ENCODE measurements around the gene GALNT17. TPM values are rescaled to one million over a fixed set of nuclear protein-coding genes. Genes with fewer than 3 reads are reported as not detected.
A peak's percentile ranks its signal among the peaks of the same experiment; 100 is the strongest.

The GALNT17 gene
- 10 to 100 TPM in 5 of 8 experiments, 1 to 10 TPM in 1, not detected in 2; 3.2 to 85.6 (median 17.2) TPM for total RNA-seq

DNA sequence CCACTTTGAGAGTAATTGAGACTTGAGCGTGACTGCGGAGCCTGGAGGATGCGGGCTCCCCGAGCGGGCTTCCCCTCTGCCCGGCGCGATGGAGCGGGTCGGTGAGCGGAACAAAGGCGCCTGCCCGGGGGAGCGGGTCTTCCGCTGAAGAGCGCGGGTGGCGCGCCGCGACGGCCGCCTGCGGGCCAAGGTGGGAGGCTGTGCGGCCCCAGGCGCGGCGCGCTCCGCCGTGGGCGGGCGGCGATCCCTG lies at the start of gene GALNT17:
Gene GALNT17, plus strand, starts transcription at position 18 of the 250 bp plus-strand sequence.
- peak within 1 kb of the TSS; percentile 35 to 78 for H3K27ac ChIP-seq
- peak in 4 of 8 experiments; percentile 6 to 15 (median 12) for ATAC-seq (replicated peaks in 6 of 8)
- whole genome bisulfite sequencing, 10 experiments: 3% methylated on average over 8 of the region's 34 CpGs; no CpG with 5 or more reads in 9 of the 10 experiments

DNA sequence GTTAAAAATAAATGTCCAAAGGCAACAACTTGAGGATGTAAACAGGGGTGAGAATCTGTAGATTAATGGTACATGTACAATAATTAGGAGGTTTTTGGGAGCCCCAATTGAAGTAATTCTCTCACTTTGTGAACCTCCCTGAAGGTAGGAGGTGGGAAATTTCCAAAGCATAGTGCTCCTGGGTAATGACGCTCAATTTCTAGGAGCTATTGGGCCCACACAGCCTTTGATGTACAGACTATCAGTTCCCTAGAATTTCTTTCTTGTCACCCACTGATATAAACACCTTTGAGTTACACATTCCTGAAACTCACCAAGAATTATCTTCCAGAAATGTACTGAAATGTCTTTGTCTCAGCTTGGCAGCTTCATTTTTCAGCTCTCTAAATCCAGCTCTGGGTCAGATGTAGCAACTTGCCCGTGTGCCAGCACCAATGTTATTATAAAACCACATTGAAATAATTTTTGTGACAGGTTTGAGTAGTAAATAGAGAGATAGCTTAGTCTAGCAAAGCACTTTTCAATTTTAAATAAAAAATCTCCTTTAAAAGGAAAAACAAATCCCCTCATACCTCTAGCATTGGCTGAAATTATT lies 36.6 kb upstream of the GALNT17 start:
- WGBS, 10 experiments: 0 to 100% (median 73%) methylated on average over 1 to 2 of the region's 2 CpGs; no CpG with 5 or more reads in 2 of the 10 experiments
- in situ Hi-C loops (cut with MboI; ENCODE audit: low pct_unique_long_range_greater_than_20kb in 2 of 9, low sequenced_read_pairs in 9 of 9, unreplicated experiment in 9 of 9): no loop called here
- no peak overlapping the region for H3K4me3 ChIP-seq
- no peak overlapping the region for H3K27ac ChIP-seq
- ATAC-seq (replicated peaks in 6 of 8): no peak
- no peaks in the 10 kb centered on the region for H3K4me1 ChIP-seq (replicated peaks in 1 of 2)

More for the DNA sequence above, at the start of gene GALNT17:
- Histone ChIP-seq H3K4me3 (peak within 1 kb of the TSS; percentile 59 to 71 (median 61)), H3K4me1 (replicated peaks in 1 of 2) (peaks cover 6 to 12% of the 10 kb centered on the region in 2 donors)
- in situ Hi-C loops (cut with MboI; ENCODE audit: low pct_unique_long_range_greater_than_20kb in 2 of 9, low sequenced_read_pairs in 9 of 9, unreplicated experiment in 9 of 9): no loop called here

DNA sequence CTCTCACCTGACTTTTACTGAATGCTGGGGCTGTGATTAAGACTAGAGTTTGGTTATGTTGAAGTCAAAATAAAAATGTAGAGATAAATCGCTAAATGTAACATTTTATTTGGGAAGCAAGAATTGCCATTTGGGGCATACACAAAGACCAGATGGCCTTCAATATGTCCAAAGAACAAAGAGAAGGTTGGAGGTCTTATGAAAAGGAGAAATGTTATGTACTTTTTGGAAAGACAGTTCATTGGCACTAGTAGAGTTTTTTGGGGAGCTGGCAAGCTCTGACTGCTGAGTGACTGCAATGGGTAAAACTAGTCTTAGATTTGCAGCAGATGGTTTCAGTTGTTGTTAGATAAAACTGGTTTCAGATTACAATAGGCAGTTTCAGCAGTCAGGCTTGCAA lies 35.6 kb upstream of the GALNT17 start:
- WGBS, 10 experiments: 0 to 100% (median 95%) methylated on average over 1 of the region's 1 CpG; no CpG with 5 or more reads in 2 of the 10 experiments
- Histone ChIP-seq H3K4me1 (replicated peaks in 1 of 2) (no peaks in the 10 kb centered on the region), H3K4me3 (no peak overlapping the region), H3K27ac (no peak overlapping the region)
- in situ Hi-C loops (cut with MboI; ENCODE audit: low pct_unique_long_range_greater_than_20kb in 2 of 9, low sequenced_read_pairs in 9 of 9, unreplicated experiment in 9 of 9): no loop called here
- ATAC-seq (replicated peaks in 6 of 8): no peak

DNA sequence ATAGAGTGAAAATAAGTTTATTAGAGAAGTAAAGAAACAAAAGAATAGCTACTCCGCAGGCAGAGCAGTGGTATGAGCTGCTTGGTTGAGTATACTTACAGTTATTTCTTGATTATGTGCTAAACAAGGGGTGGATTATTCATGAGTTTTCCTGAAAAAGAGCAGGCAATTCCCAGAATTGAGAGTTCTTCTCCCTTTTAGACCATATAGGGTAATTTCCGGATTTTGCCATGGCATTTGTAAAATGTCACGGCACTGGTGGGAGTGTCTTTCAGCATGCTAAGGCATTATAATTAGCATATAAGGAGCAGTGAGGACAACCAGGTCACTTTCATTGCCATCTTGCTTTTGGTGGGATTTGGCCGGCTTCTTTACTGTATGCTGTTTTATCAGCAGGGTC lies 25.7 kb upstream of the GALNT17 start:
- in situ Hi-C loops (cut with MboI; ENCODE audit: low pct_unique_long_range_greater_than_20kb in 2 of 9, low sequenced_read_pairs in 9 of 9, unreplicated experiment in 9 of 9): no loop called here
- H3K4me1 ChIP-seq (replicated peaks in 1 of 2): no peaks in the 10 kb centered on the region
- 9 to 100% (median 93%) methylated on average over 1 to 4 of the region's 4 CpGs; no CpG with 5 or more reads in 1 of the 10 experiments for WGBS, 10 experiments
- ATAC-seq (replicated peaks in 6 of 8): no peak
- no peak overlapping the region for H3K27ac ChIP-seq
- H3K4me3 ChIP-seq: no peak overlapping the region

DNA sequence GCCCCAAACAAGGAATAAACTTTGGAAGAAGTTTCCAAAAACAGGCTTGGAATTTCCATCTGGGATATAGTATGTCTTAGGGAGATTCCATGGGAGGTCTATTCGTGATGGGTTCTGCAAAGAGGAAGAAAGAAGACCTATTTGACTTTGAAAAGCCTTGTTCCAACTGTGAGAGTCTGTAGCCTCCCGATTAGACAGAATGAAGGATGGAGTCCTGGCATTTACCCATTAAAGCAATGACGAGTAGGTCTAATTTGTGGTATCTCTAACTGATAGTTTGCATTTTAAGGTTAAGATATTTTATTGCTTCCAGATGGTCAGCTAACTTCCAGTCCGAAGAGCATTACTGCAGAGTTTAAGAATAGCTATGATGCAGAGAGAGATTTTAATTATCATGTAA lies 19.5 kb upstream of the GALNT17 start:
- 0 to 37% (median 6%) methylated on average over 1 to 4 of the region's 4 CpGs; no CpG with 5 or more reads in 3 of the 10 experiments for WGBS, 10 experiments
- H3K4me1 ChIP-seq (replicated peaks in 1 of 2): peaks cover 3 to 15% of the 10 kb centered on the region in 2 donors
- in situ Hi-C loops (cut with MboI; ENCODE audit: low pct_unique_long_range_greater_than_20kb in 2 of 9, low sequenced_read_pairs in 9 of 9, unreplicated experiment in 9 of 9): no loop called here

DNA sequence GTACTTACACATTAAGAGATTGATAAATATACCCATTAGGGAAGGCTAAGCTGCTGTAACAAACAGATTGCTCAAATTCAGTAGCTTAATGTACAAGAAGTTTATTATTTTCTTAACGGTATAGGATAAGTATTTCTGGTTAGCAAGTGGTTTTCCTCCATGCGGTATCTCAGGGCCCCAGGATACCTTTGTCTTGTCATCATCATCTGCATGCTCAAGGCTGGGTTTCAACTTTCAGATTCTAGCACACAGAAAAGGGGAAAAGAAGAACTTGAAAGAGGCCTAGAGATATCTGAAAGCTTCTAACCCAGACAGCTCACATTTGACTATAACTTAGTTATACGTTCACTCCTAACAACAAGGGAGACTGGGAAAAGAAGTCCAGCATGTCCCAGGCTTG lies 11.8 kb upstream of the GALNT17 start:
- H3K27ac ChIP-seq: no peak overlapping the region
- no peak for ATAC-seq (replicated peaks in 6 of 8)
- WGBS, 10 experiments: 10 to 100% (median 92%) methylated on average over 1 to 3 of the region's 3 CpGs; no CpG with 5 or more reads in 1 of the 10 experiments
- in situ Hi-C loops (cut with MboI; ENCODE audit: low pct_unique_long_range_greater_than_20kb in 2 of 9, low sequenced_read_pairs in 9 of 9, unreplicated experiment in 9 of 9): no loop called here
- H3K4me3 ChIP-seq: no peak overlapping the region
- no peaks in the 10 kb centered on the region for H3K4me1 ChIP-seq (replicated peaks in 1 of 2)

More for the DNA sequence above, 19.5 kb upstream of the GALNT17 start:
- Histone ChIP-seq H3K4me3 (no peak overlapping the region), H3K27ac (no peak overlapping the region)
- ATAC-seq (replicated peaks in 6 of 8): peak in 2 of 8 experiments; percentile 32 to 34

DNA sequence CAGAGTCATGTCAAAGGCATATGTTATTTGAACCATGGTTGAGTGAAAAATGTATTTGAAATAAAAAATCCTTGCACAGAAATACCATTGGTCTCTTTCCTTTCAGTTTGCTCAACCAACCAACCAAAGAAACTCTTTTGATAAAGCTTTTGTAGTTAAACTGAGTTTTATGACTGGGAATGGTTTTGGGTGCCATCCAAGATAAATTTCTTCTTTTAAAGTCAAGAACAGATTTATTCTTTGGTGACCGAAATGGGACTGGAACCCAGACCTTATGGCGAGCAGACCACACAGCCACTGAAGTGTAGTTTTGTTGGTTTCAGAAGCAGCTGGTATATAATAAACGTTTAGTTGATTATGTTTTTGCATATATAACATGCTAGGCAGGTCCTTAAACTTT lies 2.8 kb upstream of the GALNT17 start:
- Histone ChIP-seq H3K27ac (no peak overlapping the region), H3K4me1 (replicated peaks in 1 of 2) (peaks cover 6 to 12% of the 10 kb centered on the region in 2 donors), H3K4me3 (no peak overlapping the region)
- WGBS, 10 experiments: 12 to 100% (median 69%) methylated on average over 1 to 3 of the region's 3 CpGs; no CpG with 5 or more reads in 2 of the 10 experiments
- no peak for ATAC-seq (replicated peaks in 6 of 8)
- in situ Hi-C loops (cut with MboI; ENCODE audit: low pct_unique_long_range_greater_than_20kb in 2 of 9, low sequenced_read_pairs in 9 of 9, unreplicated experiment in 9 of 9): no loop called here

DNA sequence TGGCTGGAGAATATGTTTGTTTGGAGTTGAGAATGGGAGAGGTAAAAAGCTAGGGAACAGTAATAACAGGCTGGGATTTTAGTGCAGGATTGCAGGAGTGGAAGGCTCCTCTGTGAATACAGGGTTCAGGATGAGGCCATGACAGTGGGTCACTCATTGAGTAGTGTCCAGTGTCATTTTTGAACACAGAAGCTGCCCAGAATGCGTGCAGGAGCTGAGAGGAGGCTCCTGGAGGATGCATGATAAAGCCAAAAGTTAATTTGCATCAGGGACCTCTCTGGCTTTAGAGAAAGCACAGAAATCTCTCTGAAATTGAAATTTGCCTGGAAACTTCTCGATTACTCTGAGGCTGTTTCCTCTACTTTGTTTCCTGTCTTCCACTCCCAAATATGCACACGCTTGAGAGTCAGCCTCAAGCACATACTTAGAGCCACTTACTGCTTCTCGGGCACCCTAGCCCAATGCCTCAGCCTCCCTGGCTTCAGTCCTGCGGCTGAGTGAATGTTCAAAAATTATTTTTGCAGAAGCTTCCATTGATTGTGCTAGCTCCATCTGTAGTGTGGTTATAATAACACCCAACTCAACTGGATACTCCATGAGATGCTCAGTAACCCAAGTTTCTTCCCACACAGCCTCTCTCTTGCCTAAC lies 1.8 kb upstream of the GALNT17 start:
- H3K27ac ChIP-seq: no peak overlapping the region
- H3K4me3 ChIP-seq: peak overlapping the region in 1 of 5 donors; percentile 59
- WGBS, 10 experiments: 0 to 100% (median 50%) methylated on average over 1 to 5 of the region's 5 CpGs; no CpG with 5 or more reads in 4 of the 10 experiments
- H3K4me1 ChIP-seq (replicated peaks in 1 of 2): peaks cover 6 to 12% of the 10 kb centered on the region in 2 donors
- in situ Hi-C loops (cut with MboI; ENCODE audit: low pct_unique_long_range_greater_than_20kb in 2 of 9, low sequenced_read_pairs in 9 of 9, unreplicated experiment in 9 of 9): no loop called here
- ATAC-seq (replicated peaks in 6 of 8): no peak

DNA sequence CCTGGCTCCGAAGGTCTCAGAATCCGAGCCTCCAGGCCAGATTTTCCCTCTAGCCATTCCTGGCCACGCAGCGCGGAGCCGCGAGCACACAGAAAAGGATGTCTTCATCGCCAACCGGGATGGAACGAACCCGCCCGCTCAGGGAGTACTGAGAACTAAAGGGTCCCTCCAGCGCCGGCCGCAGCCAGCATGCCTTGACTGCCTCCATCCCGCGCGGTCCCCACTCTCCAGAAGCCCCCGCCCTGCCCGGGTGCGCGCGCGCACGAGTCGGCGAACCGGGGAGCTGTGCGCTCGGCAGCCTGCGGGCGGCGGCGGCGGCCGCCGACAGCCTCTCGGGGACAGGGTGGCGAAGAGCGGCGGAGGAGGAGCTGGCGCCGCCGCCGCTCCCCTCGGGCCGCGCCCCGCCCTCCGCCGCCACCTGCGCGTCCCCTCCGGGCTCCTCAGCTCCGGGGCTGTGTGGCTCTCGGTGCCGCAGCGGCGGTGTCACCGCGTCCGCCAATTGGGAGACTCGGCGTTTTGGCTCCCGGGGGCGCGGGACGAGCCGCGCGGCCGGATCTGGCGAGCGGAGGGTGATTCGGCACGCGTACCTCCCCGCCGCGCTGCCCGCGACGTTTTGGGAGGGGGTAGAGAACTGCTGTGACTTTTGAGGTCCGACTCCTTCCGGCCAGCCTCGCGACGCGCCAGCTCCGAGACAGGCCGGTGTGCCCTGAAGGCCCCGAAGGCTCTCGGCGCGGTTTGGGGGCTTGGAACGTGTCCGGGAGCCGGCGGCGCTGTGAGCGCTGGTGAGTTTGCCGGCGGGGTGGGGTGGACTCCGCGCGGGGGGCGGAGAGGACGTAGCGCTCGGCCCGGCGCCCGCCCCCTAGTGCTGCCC lies 453 bp upstream of the GALNT17 start:
- in situ Hi-C loops (cut with MboI; ENCODE audit: low pct_unique_long_range_greater_than_20kb in 2 of 9, low sequenced_read_pairs in 9 of 9, unreplicated experiment in 9 of 9): no loop called here
- peak overlapping the region; percentile 35 to 78 for H3K27ac ChIP-seq

DNA sequence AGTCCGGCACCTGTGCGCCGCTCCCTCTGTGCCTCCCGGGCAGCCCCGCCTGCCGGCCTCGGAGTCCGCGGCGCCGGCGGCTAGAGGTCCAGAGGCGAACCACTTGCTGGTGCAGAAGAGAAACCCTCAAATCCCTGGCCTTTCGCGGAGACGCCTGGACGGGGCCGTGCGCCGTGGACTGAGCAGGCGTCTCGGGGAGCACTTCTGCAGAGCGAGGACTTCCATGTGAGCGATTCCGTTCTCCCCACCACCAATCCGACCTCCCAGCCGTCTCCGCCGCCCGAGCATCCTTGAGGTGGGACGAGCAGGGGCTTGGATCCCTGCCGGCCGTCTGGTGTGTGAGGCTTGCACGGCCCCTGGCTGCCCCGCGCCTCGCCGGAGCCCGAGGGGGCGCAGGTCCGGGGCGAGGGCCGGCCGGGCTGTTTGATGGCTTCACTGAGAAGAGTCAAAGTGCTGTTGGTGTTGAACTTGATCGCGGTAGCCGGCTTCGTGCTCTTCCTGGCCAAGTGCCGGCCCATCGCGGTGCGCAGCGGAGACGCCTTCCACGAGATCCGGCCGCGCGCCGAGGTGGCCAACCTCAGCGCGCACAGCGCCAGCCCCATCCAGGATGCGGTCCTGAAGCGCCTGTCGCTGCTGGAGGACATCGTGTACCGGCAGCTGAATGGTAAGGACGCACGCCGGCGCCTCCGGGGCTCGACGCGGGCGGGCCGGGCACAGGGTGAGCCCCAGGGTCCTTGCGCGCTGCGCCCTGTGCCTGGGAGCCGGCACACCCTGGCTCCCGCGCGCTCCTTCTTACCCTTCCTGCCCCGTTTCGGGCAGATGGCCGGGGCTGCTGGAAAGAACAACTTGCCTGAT lies 660 bp downstream of the GALNT17 start:
- H3K4me1 ChIP-seq (replicated peaks in 1 of 2): peaks cover 6 to 12% of the 10 kb centered on the region in 2 donors
- no peak overlapping the region for H3K27ac ChIP-seq
- WGBS, 10 experiments: 0 to 2% (median 0%) methylated on average over 7 to 13 of the region's 88 CpGs; no CpG with 5 or more reads in 7 of the 10 experiments
- H3K4me3 ChIP-seq: peak overlapping the region; percentile 59 to 71 (median 61)
- peak in 4 of 8 experiments; percentile 3 to 18 (median 12) for ATAC-seq (replicated peaks in 6 of 8)
- in situ Hi-C loops (cut with MboI; ENCODE audit: low pct_unique_long_range_greater_than_20kb in 2 of 9, low sequenced_read_pairs in 9 of 9, unreplicated experiment in 9 of 9): no loop called here

More for the DNA sequence above, 453 bp upstream of the GALNT17 start:
- H3K4me1 ChIP-seq (replicated peaks in 1 of 2): peaks cover 6 to 12% of the 10 kb centered on the region in 2 donors
- ATAC-seq (replicated peaks in 6 of 8): peak in 7 of 8 experiments; percentile 62 to 91 (median 90)
- WGBS, 10 experiments: 0 to 10% (median 1%) methylated on average over 1 to 13 of the region's 113 CpGs; no CpG with 5 or more reads in 6 of the 10 experiments
- peak overlapping the region; percentile 59 to 71 (median 61) for H3K4me3 ChIP-seq

DNA sequence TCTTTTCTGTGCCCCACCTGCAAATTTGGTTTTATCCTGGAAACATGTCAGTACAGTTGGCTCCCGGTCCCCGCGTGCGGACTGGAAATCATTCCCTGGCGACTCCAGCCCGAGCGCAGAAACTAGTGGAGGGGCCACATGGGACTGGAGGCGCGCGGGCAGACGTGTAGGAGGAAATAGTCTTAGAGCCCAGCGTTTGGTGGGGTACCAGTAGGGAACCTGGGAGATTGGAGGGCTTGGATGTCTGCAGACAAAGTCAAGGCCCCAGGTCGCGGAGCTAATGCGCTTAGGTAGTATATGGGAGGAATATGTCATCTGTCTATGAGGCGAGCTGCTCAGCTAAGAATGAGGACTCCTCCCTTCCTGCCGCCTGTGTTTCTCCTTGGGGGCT lies 1.3 kb downstream of the GALNT17 start:
- WGBS, 10 experiments: 0 to 83% (median 7%) methylated on average over 2 to 14 of the region's 17 CpGs; no CpG with 5 or more reads in 4 of the 10 experiments
- Histone ChIP-seq H3K4me3 (peak overlapping the region; percentile 59 to 71 (median 61)), H3K27ac (no peak overlapping the region), H3K4me1 (replicated peaks in 1 of 2) (peaks cover 6 to 12% of the 10 kb centered on the region in 2 donors)
- in situ Hi-C loops (cut with MboI; ENCODE audit: low pct_unique_long_range_greater_than_20kb in 2 of 9, low sequenced_read_pairs in 9 of 9, unreplicated experiment in 9 of 9): no loop called here
- ATAC-seq (replicated peaks in 6 of 8): no peak

DNA sequence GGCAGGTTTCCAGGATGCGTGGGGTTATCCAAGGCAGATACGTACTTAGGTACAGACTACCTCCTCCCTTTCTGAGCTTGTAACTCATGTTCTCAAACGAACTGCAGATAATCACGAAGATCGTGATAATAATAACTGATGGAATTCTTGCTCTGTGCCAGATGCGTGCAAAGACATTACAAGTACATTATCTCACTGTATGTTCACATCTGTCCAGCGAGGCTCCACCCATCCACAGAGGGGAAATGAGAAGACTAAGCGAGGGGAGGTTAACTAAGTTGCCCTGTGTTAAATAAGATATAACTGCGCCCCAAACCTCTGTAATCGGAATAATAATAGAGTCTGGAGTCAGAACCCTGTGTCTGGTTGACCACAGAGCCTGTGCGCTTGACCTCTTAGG lies 1.9 kb downstream of the GALNT17 start:
- H3K27ac ChIP-seq: no peak overlapping the region
- H3K4me3 ChIP-seq: peak overlapping the region; percentile 59 to 71 (median 61)
- 6 to 100% (median 65%) methylated on average over 2 to 11 of the region's 11 CpGs for WGBS, 10 experiments
- in situ Hi-C loops (cut with MboI; ENCODE audit: low pct_unique_long_range_greater_than_20kb in 2 of 9, low sequenced_read_pairs in 9 of 9, unreplicated experiment in 9 of 9): no loop called here
- H3K4me1 ChIP-seq (replicated peaks in 1 of 2): peaks cover 6 to 12% of the 10 kb centered on the region in 2 donors
- ATAC-seq (replicated peaks in 6 of 8): no peak

All from motor neuron (in vitro differentiated cells).